ENCODE measurements around the gene IKBKE.

DNA sequence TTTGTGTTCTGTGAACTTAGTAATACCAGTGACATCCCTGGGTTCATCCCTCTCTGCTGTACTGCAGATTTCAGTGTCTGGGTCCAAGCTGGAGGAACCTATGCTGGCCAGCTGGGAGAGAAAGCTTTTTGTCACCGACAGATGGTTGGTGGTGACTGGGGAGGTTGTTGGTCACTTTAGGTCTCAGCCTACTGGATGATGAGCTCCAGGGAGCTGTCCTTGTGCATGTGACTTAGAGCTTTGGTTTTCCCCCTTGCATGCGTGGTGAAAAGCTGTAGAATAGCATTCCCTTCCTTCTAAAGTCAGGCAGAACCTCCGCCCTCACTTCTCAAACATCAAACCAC lies 22.9 kb upstream of the IKBKE start:
- TF ChIP-seq POLR2A (IDR thresholded peaks at IDR 0.05; ENCODE audit: low read length) (no peak), GATA1 (IDR thresholded peaks at IDR 0.05; ENCODE audit: low read depth, low read length) (no peak)
